Common myeloid progenitor, CD34-positive (primary cell): ENCODE measurements around the gene FREM1.

ENCODE experiments used
- CTCF ChIA-PET: fragments of 350-600 bp; sonication (Branson Sonifier 250); formaldehyde crosslinking; loops from one replicate; lab custom pipeline; 2021; ENCODE audit warnings: antibody characterized with exemption; lab: Charles Lee
- POLR2A ChIA-PET: fragments of 350-600 bp; sonication (Branson Sonifier 250); formaldehyde crosslinking; loops from one replicate; lab custom pipeline; 2021; ENCODE audit warnings: antibody characterized with exemption; lab: Charles Lee
- DNase-seq, 3 donors: peaks; one replicate each; pipeline versions ENCODE4 v3.0.0 to v3.0.0-alpha.2; 2013
- H3K27ac ChIP-seq, 2 experiments: 1 replicate in 1 of 2; 2 replicates in 1 of 2; pipeline ENCODE4 v1.7.0; 2013; ENCODE audit warnings: inconsistent platforms in 2 of 2, low read length in 2 of 2, mild to moderate bottlenecking in 2 of 2, low read depth in 1 of 2, moderate library complexity in 1 of 2; ENCODE audit not compliant: severe bottlenecking in 2 of 2, insufficient read depth in 1 of 2, poor library complexity in 1 of 2
- H3K27me3 ChIP-seq, 5 experiments: replicated peaks in 2 of 5; 1 replicate in 3 of 5; 2 replicates in 2 of 5; pipeline versions ENCODE4 v1.6.1 to v1.7.0; 2013; ENCODE audit warnings: low read length in 4 of 5, mild to moderate bottlenecking in 2 of 5, moderate library complexity in 2 of 5, inconsistent platforms in 1 of 5; ENCODE audit not compliant: insufficient read depth in 5 of 5, control insufficient read depth in 4 of 5
- H3K36me3 ChIP-seq, 4 experiments: 1 replicate in 2 of 4; 2 replicates in 2 of 4; pipeline versions ENCODE4 v1.6.1 to v1.7.0; 2013; ENCODE audit warnings: low read length in 3 of 4, control low read depth in 1 of 4, mild to moderate bottlenecking in 1 of 4; ENCODE audit not compliant: control insufficient read depth in 4 of 4, insufficient read depth in 4 of 4
- H3K4me1 ChIP-seq, 4 experiments: 1 replicate in 3 of 4; 2 replicates in 1 of 4; pipeline versions ENCODE4 v1.6.1 to v1.7.1; 2013; ENCODE audit warnings: low read length in 3 of 4, mild to moderate bottlenecking in 3 of 4, control low read depth in 1 of 4, inconsistent platforms in 1 of 4, moderate library complexity in 1 of 4; ENCODE audit not compliant: control insufficient read depth in 4 of 4, insufficient read depth in 4 of 4; ENCODE audit errors: control extremely low read depth in 1 of 4
- H3K4me3 ChIP-seq, 7 experiments: 1 replicate in 4 of 7; 2 replicates in 3 of 7; pipeline versions ENCODE4 v1.5.1 to v1.7.0; 2013; ENCODE audit warnings: mild to moderate bottlenecking in 7 of 7, low read length in 6 of 7, moderate library complexity in 6 of 7, inconsistent platforms in 2 of 7, low read depth in 2 of 7, control low read depth in 1 of 7; ENCODE audit not compliant: insufficient read depth in 4 of 7, control insufficient read depth in 1 of 7; ENCODE audit errors: extremely low read depth in 1 of 7
- H3K9me3 ChIP-seq, 5 experiments: 1 replicate in 4 of 5; 2 replicates in 1 of 5; pipeline versions ENCODE4 v1.6.1 to v1.7.1; 2013; ENCODE audit warnings: low read length in 4 of 5, mild to moderate bottlenecking in 2 of 5, inconsistent platforms in 1 of 5, low read depth in 1 of 5, moderate library complexity in 1 of 5; ENCODE audit not compliant: control insufficient read depth in 4 of 5, insufficient read depth in 2 of 5; ENCODE audit errors: control extremely low read depth in 1 of 5
- WGBS: methylation state at CpG from one replicate; pipeline ENCODE4 v1.1.5; 2013; ENCODE audit not compliant: insufficient coverage; 5-methylcytosine and 5-hydroxymethylcytosine counted together

The FREM1 gene

DNA sequence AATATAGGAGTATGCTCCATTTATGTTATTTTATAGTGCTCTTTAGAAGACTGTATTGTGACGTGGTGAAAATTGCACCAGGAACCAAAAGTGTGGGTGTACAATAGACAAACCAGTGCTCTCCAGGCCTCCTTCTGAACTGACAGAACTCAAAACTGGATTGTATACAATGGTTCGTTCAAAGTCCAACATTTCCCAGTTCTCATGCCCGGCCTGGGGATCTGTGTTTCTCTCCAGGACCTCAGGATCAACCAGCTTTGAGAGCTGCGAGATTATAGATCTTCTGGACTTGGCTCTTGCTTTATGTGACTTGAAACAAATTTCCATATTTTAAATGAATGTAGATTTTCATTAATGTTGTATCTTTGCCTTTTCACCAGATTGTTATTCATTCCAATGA, 126.9 kb downstream of the FREM1 start:
- H3K9me3 ChIP-seq, result no peaks in the 10 kb centered on the region

DNA sequence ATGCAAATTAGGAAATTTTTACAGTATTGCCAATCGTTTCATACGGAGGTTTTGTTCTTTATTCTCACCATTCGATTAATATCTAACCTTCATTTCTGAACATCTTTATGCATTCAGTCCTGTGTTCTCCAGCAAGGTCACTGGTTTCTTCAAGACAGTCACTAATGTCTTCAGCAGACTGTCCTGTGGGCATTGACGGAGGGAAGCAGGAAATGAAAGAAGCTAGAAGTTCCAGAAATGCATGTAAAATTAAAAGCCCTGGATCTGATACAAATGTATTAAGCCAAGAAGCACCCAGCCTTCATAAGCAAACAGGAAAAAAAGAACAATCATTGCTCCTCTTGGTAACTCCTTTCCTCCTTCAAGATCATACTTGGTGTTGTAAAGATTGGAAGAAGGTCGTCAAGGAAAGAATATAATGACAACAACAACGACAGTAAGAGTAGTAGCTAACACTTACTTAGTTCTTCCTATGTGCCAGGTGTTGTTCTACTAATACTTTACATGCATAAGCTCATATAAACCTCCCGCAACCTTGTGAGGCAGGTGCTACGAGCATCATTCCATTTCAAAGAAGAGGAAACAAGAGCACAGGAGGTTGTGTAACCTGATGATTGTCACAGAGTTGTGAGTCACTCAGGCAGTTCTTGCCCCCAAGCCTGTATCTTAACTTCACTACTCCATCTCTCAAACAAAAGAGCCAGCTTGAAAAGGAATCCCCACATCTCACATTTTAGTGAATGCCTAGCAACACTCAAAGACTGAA, 127.8 kb downstream of the FREM1 start:
- Histone ChIP-seq H3K36me3 (peaks cover 0 to 13% (median 0%) of the 10 kb centered on the region in 4 experiments), H3K27me3 (no peaks in the 10 kb centered on the region), H3K9me3 (no peaks in the 10 kb centered on the region), H3K4me3 (no peak overlapping the region), H3K27ac (no peak overlapping the region), H3K4me1 (no peaks in the 10 kb centered on the region)
- ChIA-PET CTCF (no interaction called here), POLR2A (no interaction called here)
- DNase-seq, result no peak
- WGBS, result 96% methylated on average over 4 of the region's 8 CpGs

More for the DNA sequence above, 126.9 kb downstream of the FREM1 start:
- H3K36me3 ChIP-seq, result peaks cover 0 to 13% (median 0%) of the 10 kb centered on the region in 4 experiments
- POLR2A ChIA-PET, result no interaction called here
- 90% methylated on average over 2 of the region's 4 CpGs for WGBS
- no peaks in the 10 kb centered on the region for H3K27me3 ChIP-seq
- CTCF ChIA-PET, result no interaction called here
- no peak overlapping the region for H3K4me3 ChIP-seq
- no peak for DNase-seq
- no peak overlapping the region for H3K27ac ChIP-seq
- no peaks in the 10 kb centered on the region for H3K4me1 ChIP-seq

DNA sequence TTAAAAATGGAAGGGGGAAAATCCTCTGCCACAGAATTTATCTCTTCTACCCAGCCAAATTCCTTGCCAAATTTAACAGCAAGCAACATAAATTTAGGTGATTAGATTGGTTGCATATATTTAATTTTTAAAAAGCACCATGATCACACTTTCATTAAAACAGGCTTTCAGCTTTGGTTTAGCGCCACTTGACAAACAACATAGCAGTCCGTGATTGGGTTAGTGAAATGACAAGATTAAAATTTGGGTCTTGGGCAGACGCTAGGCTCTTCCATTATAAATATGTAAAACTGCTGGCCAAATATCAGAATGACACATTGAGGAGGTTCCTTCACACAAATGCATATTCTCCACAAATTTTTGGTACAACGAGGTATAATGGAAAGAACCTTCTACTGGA, 129.5 kb downstream of the FREM1 start:
- no peaks in the 10 kb centered on the region for H3K9me3 ChIP-seq
- no peak overlapping the region for H3K4me3 ChIP-seq
- POLR2A ChIA-PET, result no interaction called here
- no peak for DNase-seq
- no peaks in the 10 kb centered on the region for H3K27me3 ChIP-seq
- CTCF ChIA-PET, result interaction anchor here (1.1 kb wide), 1 partner anchor 12 kb away, joined by 3 read pairs; no protein-coding TSS in a partner anchor
- WGBS, result 100% methylated on average over 2 of the region's 4 CpGs
- H3K27ac ChIP-seq, result no peak overlapping the region
- no peaks in the 10 kb centered on the region for H3K4me1 ChIP-seq
- peaks cover 0 to 14% (median 0%) of the 10 kb centered on the region in 4 experiments for H3K36me3 ChIP-seq

DNA sequence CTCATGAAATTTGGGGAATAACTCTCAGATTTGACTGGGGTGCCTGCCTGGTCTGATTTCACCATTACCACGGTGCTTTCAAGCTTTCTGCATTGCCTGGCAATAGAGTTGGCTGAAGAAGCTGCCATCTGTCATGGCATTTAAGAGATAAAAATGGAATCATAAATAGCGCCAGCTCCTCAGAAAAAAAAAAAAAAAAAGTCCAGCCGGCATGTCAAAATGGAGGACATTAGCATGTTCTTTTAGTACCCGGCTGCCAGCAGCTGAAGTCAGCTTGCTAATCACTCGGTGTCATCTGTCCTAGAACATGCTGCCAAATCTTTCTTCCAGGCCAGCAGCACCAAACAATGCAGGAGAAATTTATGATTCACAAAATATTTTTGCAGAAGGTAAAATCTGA, 130.0 kb downstream of the FREM1 start:
- H3K36me3 ChIP-seq, result peaks cover 0 to 14% (median 0%) of the 10 kb centered on the region in 4 experiments
- ChIA-PET POLR2A (interaction anchor here (0.6 kb wide), 1 partner anchor 28 kb away, joined by 3 read pairs; no protein-coding TSS in a partner anchor), CTCF (interaction anchor here (1.1 kb wide), 1 partner anchor 11 kb away, joined by 3 read pairs; no protein-coding TSS in a partner anchor)
- no peaks in the 10 kb centered on the region for H3K9me3 ChIP-seq
- H3K4me1 ChIP-seq, result no peaks in the 10 kb centered on the region
- H3K27ac ChIP-seq, result no peak overlapping the region
- 100% methylated on average over 5 of the region's 5 CpGs for WGBS
- H3K4me3 ChIP-seq, result no peak overlapping the region
- H3K27me3 ChIP-seq, result no peaks in the 10 kb centered on the region
- no peak for DNase-seq

DNA sequence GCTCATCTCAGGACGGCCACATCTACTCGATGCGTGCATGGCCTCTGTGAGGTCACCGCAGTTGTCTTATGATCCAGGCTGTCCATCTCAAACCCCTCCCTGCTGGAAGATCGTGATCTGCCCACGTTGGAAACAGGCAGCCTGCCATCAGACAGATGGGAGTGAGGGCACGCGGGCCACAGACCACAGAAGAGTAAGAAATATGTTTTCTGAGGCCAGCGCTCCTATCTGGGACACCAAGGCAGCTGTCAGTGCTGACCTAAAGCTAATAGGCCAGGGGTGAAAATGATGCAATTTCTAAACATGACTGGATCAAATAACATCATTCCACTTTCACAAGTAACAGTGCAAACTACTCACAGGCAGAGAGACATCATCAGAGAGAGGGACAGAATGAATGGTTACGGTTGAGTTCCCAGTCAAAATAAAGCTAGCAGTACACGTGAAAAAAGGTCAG, 130.6 kb downstream of the FREM1 start:
- no peak for DNase-seq
- Histone ChIP-seq H3K36me3 (peaks cover 0 to 11% (median 0%) of the 10 kb centered on the region in 4 experiments), H3K27ac (no peak overlapping the region), H3K4me3 (no peak overlapping the region), H3K9me3 (no peaks in the 10 kb centered on the region), H3K4me1 (no peaks in the 10 kb centered on the region), H3K27me3 (no peaks in the 10 kb centered on the region)
- POLR2A ChIA-PET, result interaction anchor here (0.6 kb wide), 1 partner anchor 27 kb away, joined by 3 read pairs; no protein-coding TSS in a partner anchor
- 97% methylated on average over 7 of the region's 11 CpGs for WGBS
- CTCF ChIA-PET, result interaction anchor here (1.1 kb wide), 1 partner anchor 11 kb away, joined by 3 read pairs; no protein-coding TSS in a partner anchor

DNA sequence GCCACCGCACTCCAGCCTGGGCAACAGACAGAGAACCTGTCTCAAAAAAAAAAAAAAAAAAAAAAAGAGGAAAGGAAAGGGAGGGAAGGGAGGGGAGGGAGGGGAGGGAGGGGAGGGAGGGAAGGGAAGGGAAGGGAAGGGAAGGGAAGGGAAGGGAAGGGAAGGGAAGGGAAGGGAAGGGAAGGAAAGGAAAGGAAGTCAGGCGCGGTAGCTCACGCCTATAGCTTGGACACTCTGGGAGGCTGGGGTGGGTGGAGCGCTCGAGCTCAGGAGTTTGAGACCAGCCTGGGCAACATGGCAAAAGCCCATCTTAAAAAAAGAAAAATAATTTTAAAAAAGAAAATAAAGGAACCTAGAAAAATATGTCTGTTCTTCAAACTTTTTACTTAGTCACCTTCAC, 131.7 kb downstream of the FREM1 start:
- Histone ChIP-seq H3K27me3 (no peaks in the 10 kb centered on the region), H3K27ac (no peak overlapping the region), H3K36me3 (peaks cover 0 to 6% (median 0%) of the 10 kb centered on the region in 4 experiments), H3K4me1 (no peaks in the 10 kb centered on the region), H3K9me3 (no peaks in the 10 kb centered on the region), H3K4me3 (no peak overlapping the region)
- no CpG with 5 or more reads among the region's 6 CpGs for WGBS
- POLR2A ChIA-PET, result no interaction called here
- no peak for DNase-seq
- CTCF ChIA-PET, result no interaction called here

DNA sequence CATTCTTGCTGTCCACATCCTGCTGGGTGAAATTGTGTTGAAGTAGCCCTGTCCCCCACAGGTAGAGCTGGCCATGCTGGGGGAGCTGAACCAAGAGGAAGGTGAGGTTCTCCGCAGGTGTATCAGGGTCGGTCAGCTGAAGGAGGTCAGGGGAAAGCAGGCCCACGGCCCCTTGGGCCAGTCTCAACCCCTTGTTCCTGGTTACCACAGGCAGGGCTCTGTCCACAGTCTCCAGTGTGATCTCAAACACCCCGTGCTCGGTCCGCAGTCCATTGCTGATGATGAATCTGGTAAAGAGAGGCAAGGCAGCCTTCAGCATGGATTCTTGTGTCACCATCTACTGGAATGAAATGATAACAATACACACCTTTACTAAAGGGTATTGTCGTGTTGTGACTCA, 134.3 kb downstream of the FREM1 start:
- 95% methylated on average over 6 of the region's 7 CpGs for WGBS
- Histone ChIP-seq H3K9me3 (no peaks in the 10 kb centered on the region), H3K27ac (no peak overlapping the region), H3K27me3 (no peaks in the 10 kb centered on the region), H3K4me3 (no peak overlapping the region), H3K4me1 (no peaks in the 10 kb centered on the region), H3K36me3 (peaks cover 0 to 4% (median 0%) of the 10 kb centered on the region in 4 experiments)
- CTCF ChIA-PET, result no interaction called here
- no peak for DNase-seq
- POLR2A ChIA-PET, result no interaction called here
